NCI-H146 treated with DMSO at 0.1 percent for 48 hours (cell line): ENCODE data around the gene GRHL1.
A peak's percentile ranks its signal among the peaks of the same experiment; 100 is the strongest.
"Not testable (repeated sequence)": the region's sequence is repeated elsewhere in the genome, so short reads cannot be mapped to it uniquely, and the experiment has no call there.

ENCODE experiments used
- DNase-seq: peaks from one replicate; lab custom pipeline; 2025; ENCODE audit not compliant: unreplicated experiment; lab: John Stamatoyannopoulos, UW

Gene GRHL1

GRCh38 chr2:10007921-10008808 is 56.7 kb downstream of the GRHL1 start:
- no peak for DNase-seq

- DNase-seq, result no peak
Measured at GRCh38 chr2:10008809-10009176, 57.3 kb downstream of the GRHL1 start.

DNA sequence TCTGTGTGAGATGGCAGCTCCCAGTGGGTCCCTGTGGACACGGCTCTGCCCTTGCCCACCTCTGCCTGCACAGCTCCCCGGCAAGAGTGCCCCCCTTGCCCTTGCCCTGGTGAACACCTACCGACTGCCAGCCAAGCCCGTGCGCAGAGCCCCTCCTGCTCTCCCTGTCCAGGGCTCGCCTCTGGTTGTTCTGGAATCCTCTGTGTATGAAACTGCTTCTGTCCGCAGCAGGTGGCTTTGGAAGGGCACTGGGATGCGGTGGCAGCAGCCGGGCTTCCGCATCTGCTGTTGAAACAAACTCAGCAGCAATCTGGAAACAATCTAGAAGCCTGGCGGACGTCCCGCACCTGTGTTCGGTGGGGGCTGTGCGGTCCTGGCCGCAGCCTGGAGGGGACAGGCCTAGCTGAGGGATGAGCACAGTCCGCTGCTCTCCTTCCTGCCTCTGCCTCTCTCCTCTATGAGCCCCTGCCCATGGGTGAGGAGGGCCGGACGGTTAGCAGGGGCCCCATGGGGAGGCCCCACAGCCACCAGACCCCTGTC is 57.8 kb downstream of the GRHL1 start:
- no peak for DNase-seq

GRCh38 chr2:10009811-10010781 is 58.6 kb downstream of the GRHL1 start:
- DNase-seq, result no peak

- peak; percentile 79 for DNase-seq
Measured at GRCh38 chr2:10010861-10011605, 59.5 kb downstream of the GRHL1 start.

DNA sequence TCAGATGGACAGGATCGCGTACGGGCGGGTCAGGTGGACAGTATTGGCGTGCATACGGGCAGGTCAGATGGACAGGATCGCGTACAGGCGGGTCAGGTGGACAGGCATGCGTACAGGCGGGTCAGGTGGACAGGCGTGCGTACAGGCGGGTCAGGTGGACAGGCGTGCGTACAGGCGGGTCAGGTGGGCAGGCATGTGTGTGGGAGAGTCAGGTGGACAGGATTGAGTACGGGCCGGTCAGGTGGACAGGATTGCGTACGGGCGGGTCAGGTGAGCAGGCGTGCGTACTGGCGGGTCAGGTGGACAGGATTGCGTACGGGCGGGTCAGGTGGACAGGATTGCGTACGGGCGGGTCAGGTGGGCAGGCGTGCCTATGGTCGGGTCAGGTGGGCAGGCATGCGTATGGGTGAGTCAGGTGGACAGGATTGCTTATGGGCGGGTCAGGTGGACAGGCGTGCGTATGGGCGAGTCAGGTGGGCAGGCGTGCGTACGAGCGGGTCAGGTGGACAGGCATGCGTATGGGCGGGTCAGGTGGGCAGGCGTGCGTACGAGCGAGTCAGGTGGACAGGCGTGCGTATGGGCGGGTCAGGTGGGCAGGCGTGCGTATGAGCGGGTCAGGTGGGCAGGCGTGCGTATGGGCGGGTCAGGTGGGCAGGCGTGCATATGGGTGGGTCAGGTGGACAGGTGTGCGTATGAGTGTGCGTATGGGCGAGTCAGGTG is 60.3 kb downstream of the GRHL1 start:
- DNase-seq, result peak; percentile 99

- DNase-seq, result not testable (repeated sequence)
Measured at GRCh38 chr2:10012366-10012962, 61.0 kb downstream of the GRHL1 start.

- peak; percentile 100 for DNase-seq
Measured at GRCh38 chr2:10012963-10013461, 61.5 kb downstream of the GRHL1 start.

DNA sequence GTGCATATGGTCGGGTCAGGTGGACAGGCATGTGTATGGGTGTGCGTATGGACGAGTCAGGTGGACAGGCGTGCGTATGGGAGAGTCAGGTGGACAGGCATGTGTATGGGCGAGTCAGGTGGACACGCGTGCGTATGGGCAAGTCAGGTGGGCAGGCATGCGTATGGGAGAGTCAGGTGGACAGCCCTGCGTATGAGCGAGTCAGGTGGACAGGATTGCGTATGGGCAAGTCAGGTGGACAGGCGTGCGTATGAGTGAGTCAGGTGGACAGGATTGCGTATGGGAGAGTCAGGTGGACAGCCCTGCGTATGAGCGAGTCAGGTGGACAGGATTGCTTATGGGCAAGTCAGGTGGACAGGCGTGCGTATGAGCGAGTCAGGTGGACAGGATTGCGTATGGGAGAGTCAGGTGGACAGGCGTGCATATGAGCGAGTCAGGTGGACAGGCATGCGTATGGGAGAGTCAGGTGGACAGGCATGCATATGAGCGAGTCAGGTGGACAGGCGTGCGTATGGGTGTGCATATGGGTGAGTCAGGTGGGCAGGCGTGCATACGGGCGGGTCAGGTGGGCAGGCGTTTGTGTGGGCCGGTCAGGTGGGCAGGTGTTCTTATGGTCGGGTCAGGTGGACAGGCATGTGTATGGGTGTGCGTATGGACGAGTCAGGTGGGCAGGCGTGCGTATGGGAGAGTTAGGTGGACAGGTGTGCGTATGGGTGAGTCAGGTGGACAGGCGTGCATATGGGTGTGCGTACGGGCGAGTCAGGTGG is 62.3 kb downstream of the GRHL1 start:
- peak; percentile 45 for DNase-seq

DNA sequence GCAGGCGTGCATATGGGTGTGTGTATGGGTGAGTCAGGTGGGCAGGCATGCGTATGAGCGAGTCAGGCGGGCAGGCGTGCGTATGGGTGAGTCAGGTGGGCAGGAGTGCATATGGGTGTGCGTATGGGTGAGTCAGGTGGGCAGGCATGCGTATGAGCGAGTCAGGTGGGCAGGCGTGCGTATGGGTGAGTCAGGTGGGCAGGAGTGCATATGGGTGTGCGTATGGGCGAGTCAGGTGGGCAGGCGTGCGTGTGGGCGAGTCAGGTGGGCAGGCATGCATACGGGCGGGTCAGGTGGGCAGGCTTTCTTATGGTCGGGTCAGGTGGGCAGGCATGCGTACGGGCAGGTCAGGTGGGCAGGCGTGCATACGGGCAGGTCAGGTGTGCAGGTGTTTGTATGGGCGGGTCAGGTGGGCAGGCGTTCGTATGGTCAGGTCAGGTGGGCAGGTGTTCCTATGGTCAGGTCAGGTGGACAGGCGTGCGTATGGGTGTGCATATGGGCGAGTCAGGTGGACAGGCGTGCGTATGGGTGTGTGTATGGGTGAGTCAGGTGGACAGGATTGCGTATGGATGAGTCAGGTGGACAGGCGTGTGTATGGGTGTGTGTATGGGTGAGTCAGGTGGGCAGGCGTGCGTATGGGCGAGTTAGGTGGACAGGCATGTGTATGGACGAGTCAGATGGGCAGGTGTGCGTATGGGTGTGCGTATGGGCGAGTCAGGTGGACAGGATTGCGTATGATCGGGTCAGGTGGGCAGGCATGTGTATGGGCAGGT is 63.1 kb downstream of the GRHL1 start:
- peak; percentile 93 for DNase-seq

- peak; percentile 93 for DNase-seq
Measured at GRCh38 chr2:10015376-10015989, 64.0 kb downstream of the GRHL1 start.

GRCh38 chr2:10016001-10016801 is 64.7 kb downstream of the GRHL1 start:
- peak; percentile 77 for DNase-seq

DNA sequence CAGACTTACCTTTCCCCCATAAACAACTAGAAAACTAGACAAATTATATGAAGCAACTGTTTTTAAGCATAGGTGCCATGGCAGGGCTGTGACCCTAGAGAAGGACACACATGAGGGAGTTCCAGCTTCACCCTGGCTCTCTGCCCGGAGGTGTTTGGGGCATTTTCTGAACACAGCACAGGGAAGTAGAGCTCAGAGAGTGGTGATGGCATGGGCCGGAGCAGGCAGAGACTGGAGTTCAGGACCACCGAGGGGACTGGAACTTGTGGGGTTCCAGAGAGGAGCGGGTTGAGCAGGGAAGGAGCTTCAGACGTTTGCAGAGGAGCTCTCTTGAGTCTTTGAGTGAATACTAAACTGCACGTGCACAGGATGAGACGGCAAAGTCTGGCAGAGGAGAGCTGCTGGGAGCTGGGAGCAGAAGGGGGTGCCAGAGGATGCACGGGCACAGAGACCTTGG is 65.3 kb downstream of the GRHL1 start:
- no peak for DNase-seq

DNA sequence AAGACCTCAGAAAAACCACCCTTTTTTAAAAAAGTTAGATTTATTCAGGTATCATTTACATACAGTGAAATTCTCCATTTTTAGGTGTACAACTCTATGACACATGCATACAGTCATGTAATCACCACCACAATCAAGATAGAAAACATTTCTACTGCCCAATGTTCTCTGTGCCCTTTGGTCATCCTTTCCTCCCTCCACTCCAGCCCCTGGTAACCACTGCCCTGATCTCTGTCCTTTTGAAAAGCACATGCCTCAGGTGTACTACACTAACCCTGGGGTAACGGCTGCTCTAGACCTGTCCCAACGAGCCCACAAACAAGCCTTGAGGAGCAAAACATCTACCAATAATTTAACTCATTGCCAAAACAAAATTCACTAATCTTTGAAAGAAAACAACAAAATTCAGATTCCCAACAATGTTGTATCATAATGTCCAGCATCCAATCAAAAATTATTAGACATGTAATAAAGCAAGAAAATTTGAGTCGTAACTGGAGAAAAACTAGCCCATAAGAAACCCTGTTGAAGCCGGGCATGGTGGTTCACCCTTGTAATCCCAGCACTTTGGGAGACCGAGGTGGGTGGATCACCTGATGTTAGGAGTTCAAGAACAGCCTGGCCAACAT is 65.9 kb downstream of the GRHL1 start:
- no peak for DNase-seq

GRCh38 chr2:10019174-10019573 is 67.7 kb downstream of the GRHL1 start:
- no peak for DNase-seq
